ENCODE data around the gene PEX3.

DNA sequence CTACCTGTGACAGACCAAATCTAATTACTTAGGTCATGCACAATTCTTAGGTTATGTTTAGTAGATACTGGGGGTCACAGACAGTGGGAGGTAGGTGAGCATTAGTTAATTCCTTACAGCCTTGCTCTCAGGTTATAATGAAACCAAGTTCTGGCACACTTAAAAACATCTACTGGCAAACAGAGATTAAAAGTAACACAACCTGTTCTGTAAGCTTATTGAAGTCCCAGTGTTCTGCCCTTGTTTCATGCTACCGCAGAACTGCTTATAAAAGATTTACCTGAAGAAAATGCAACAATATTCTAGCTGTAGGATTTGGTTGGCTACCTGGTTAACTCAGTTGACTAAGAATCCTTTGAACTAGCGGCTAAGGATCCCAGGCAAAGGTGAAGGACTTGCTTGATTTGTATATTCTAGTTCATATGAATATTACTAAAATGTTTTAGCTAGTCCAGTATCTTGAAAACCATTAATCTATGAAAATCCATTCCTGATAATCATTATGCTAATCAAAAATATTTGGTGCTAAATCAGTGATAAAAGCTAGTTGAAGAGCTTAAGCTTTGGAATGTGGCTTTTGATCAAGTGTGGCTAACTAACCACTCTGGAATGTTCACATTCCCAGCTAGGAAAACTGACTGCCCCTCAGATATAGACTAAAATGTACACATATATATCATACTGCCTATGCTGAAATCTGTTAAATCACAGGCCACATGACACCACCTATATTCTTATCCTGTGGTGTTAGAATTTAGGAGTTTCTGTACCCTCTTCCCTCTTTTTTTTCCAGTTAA is 7.2 kb downstream of the PEX3 start:
- TF ChIP-seq, protein P1, sequence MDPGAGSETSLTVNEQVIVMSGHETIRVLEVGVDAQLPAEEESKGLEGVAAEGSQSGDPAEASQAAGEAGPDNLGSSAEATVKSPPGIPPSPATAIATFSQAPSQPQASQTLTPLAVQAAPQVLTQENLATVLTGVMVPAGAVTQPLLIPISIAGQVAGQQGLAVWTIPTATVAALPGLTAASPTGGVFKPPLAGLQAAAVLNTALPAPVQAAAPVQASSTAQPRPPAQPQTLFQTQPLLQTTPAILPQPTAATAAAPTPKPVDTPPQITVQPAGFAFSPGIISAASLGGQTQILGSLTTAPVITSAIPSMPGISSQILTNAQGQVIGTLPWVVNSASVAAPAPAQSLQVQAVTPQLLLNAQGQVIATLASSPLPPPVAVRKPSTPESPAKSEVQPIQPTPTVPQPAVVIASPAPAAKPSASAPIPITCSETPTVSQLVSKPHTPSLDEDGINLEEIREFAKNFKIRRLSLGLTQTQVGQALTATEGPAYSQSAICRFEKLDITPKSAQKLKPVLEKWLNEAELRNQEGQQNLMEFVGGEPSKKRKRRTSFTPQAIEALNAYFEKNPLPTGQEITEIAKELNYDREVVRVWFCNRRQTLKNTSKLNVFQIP (CRISPR knock-in tag; IDR thresholded peaks at IDR 0.05; ENCODE audit: borderline replicate concordance, low read depth): no peak
- TF ChIP-seq TOX (CRISPR knock-in tag; IDR thresholded peaks at IDR 0.05; ENCODE audit: borderline replicate concordance): no peak
- TF ChIP-seq, protein P2, sequence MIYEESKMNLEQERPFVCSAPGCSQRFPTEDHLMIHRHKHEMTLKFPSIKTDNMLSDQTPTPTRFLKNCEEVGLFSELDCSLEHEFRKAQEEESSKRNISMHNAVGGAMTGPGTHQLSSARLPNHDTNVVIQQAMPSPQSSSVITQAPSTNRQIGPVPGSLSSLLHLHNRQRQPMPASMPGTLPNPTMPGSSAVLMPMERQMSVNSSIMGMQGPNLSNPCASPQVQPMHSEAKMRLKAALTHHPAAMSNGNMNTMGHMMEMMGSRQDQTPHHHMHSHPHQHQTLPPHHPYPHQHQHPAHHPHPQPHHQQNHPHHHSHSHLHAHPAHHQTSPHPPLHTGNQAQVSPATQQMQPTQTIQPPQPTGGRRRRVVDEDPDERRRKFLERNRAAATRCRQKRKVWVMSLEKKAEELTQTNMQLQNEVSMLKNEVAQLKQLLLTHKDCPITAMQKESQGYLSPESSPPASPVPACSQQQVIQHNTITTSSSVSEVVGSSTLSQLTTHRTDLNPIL (CRISPR knock-in tag; IDR thresholded peaks at IDR 0.05; ENCODE audit: low read depth): no peak

Measured in SK-N-SH treated with all-trans-retinoic acid at 6 μM for 48 hours (cell line).